CD4-positive, alpha-beta T cell treated with Interferon gamma for 1 hour (primary cell): ENCODE data around the gene PTH1R.

ENCODE experiments used
- DNase-seq: peaks from one replicate; pipeline ENCODE4 v3.0.0-alpha.2; 2020

PTH1R gene

GRCh38 chr3:46865031-46865507, 12.5 kb upstream of the PTH1R start:
- no peak for DNase-seq

- no peak for DNase-seq
Measured at GRCh38 chr3:46865546-46865945, 12.0 kb upstream of the PTH1R start.

GRCh38 chr3:46866032-46866595, 11.4 kb upstream of the PTH1R start:
- no peak for DNase-seq

GRCh38 chr3:46866720-46867549, 10.6 kb upstream of the PTH1R start:
- peak; percentile 64 for DNase-seq

- DNase-seq, result no peak
Measured at GRCh38 chr3:46867550-46867898, 10.0 kb upstream of the PTH1R start.

GRCh38 chr3:46868287-46868686, 9.2 kb upstream of the PTH1R start:
- no peak for DNase-seq

GRCh38 chr3:46868948-46869347, 8.6 kb upstream of the PTH1R start:
- DNase-seq, result no peak

GRCh38 chr3:46869440-46869839, 8.1 kb upstream of the PTH1R start:
- no peak for DNase-seq

GRCh38 chr3:46870651-46871050, 6.9 kb upstream of the PTH1R start:
- no peak for DNase-seq

- no peak for DNase-seq
Measured at GRCh38 chr3:46871222-46871621, 6.3 kb upstream of the PTH1R start.

GRCh38 chr3:46873521-46873920, 4.0 kb upstream of the PTH1R start:
- no peak for DNase-seq

GRCh38 chr3:46874430-46874829, 3.1 kb upstream of the PTH1R start:
- no peak for DNase-seq

- DNase-seq, result no peak
Measured at GRCh38 chr3:46875560-46875959, 2.0 kb upstream of the PTH1R start.

- no peak for DNase-seq
Measured at GRCh38 chr3:46876313-46877300, 914 bp upstream of the PTH1R start.

- no peak for DNase-seq
Measured at GRCh38 chr3:46878781-46879436, 1.4 kb downstream of the PTH1R start.

- no peak for DNase-seq
Measured at GRCh38 chr3:46880884-46881595, 3.5 kb downstream of the PTH1R start.

GRCh38 chr3:46881596-46882376, 4.3 kb downstream of the PTH1R start:
- no peak for DNase-seq

GRCh38 chr3:46882377-46883053, 5.0 kb downstream of the PTH1R start:
- DNase-seq, result no peak

GRCh38 chr3:46883054-46883829, 5.7 kb downstream of the PTH1R start:
- DNase-seq, result no peak

GRCh38 chr3:46883830-46884185, 6.3 kb downstream of the PTH1R start:
- DNase-seq, result no peak
